Measurements from ENCODE around the gene RAB15. TPM values are rescaled to one million over a fixed set of nuclear protein-coding genes. Genes with fewer than 3 reads are reported as not detected.

Gene RAB15
- total and polyA plus RNA-seq, 2 donors (not counting 1 experiment from before 2014, with no cell fraction given), result 2.2 to 3.6 TPM

DNA sequence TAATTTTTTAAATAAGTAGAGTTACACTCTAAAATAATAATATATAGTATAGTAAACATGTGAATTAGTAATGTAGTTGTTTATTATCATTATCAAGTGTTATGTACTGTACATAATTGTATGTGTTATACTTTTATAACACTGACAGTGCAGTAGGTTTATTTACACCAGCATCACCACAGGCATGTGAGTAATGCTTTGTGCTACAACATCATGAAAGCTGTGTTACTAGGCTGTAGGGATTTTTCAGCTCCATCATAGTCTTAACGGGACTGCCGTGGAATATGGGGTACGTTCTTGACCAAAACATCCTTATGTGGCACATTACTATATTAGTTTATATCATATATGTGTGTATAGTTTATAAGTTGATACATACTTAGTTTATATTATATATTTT lies 23.2 kb upstream of the RAB15 start:
- H3K4me1 ChIP-seq (ENCODE audit: control insufficient read depth, extremely low read depth, insufficient read depth, low read length), result no peaks in the 10 kb centered on the region
- H3K27ac ChIP-seq (ENCODE audit: insufficient read depth, low read length), result no peak overlapping the region
- no peak overlapping the region for H3K9ac ChIP-seq (ENCODE audit: insufficient read depth, low read length)
- H3K4me3 ChIP-seq (replicated peaks in 1 of 4; ENCODE audit: control extremely low read depth in 1 of 4, insufficient read depth in 1 of 4, low read depth in 3 of 4, low read length in 4 of 4), result no peak overlapping the region
- no peaks in the 10 kb centered on the region for H3K9me3 ChIP-seq (ENCODE audit: control insufficient read depth, insufficient read depth, low read depth, low read length)
- H3K36me3 ChIP-seq (ENCODE audit: control insufficient read depth, insufficient read depth, low read length), result no peaks in the 10 kb centered on the region
- no peaks in the 10 kb centered on the region for H3K79me2 ChIP-seq (ENCODE audit: control insufficient read depth, insufficient read depth, low read length)
- no peak for TF ChIP-seq EZH2 (IDR thresholded peaks at IDR 0.05; ENCODE audit: low read length, missing control alignments)
- TF ChIP-seq, protein P1, sequence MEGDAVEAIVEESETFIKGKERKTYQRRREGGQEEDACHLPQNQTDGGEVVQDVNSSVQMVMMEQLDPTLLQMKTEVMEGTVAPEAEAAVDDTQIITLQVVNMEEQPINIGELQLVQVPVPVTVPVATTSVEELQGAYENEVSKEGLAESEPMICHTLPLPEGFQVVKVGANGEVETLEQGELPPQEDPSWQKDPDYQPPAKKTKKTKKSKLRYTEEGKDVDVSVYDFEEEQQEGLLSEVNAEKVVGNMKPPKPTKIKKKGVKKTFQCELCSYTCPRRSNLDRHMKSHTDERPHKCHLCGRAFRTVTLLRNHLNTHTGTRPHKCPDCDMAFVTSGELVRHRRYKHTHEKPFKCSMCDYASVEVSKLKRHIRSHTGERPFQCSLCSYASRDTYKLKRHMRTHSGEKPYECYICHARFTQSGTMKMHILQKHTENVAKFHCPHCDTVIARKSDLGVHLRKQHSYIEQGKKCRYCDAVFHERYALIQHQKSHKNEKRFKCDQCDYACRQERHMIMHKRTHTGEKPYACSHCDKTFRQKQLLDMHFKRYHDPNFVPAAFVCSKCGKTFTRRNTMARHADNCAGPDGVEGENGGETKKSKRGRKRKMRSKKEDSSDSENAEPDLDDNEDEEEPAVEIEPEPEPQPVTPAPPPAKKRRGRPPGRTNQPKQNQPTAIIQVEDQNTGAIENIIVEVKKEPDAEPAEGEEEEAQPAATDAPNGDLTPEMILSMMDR (conservative IDR thresholded peaks at IDR 0.05 in 1 of 2, IDR thresholded peaks at IDR 0.05 in 1 of 2; ENCODE audit: low read depth in 1 of 2, low read length in 2 of 2), result no peak
- no peaks in the 10 kb centered on the region for H3K27me3 ChIP-seq (ENCODE audit: control insufficient read depth, insufficient read depth, low read length)
- peak in 1 of 2 donors; percentile 23 for DNase-seq (ENCODE audit: low read depth in 2 of 2)
- H2AFZ ChIP-seq (ENCODE audit: low read length), result no peak overlapping the region
- H4K20me1 ChIP-seq (ENCODE audit: control insufficient read depth, extremely low read depth, insufficient read depth, low read length), result no peaks in the 10 kb centered on the region
- H3K4me2 ChIP-seq (ENCODE audit: extremely low read depth, insufficient read depth, low read length), result no peak overlapping the region

DNA sequence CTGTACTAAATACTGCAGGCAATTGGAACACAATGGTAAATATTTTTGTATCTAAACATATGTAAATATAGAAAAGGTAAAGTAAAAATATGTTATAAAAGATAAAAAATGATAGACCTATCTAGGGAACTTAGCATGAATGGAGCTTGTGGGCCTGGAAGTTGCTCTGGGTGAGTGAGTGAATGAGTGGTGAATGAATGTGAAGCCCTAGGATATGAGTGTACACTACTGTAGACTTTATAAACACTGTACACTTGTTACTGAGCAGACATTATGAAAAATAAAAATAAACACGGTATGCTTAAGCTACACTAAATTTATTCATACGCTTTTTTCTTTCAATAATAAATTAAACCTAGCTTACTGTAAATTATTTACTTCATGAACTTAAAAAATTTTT lies 22.4 kb upstream of the RAB15 start:
- H3K9me3 ChIP-seq (ENCODE audit: control insufficient read depth, insufficient read depth, low read depth, low read length), result no peaks in the 10 kb centered on the region
- no peak overlapping the region for H2AFZ ChIP-seq (ENCODE audit: low read length)
- no peak overlapping the region for H3K4me2 ChIP-seq (ENCODE audit: extremely low read depth, insufficient read depth, low read length)
- no peaks in the 10 kb centered on the region for H3K79me2 ChIP-seq (ENCODE audit: control insufficient read depth, insufficient read depth, low read length)
- no peaks in the 10 kb centered on the region for H3K27me3 ChIP-seq (ENCODE audit: control insufficient read depth, insufficient read depth, low read length)
- no peaks in the 10 kb centered on the region for H3K36me3 ChIP-seq (ENCODE audit: control insufficient read depth, insufficient read depth, low read length)
- no peaks in the 10 kb centered on the region for H3K4me1 ChIP-seq (ENCODE audit: control insufficient read depth, extremely low read depth, insufficient read depth, low read length)
- H3K27ac ChIP-seq (ENCODE audit: insufficient read depth, low read length), result no peak overlapping the region
- DNase-seq (ENCODE audit: low read depth in 2 of 2), result no peak
- H3K4me3 ChIP-seq (replicated peaks in 1 of 4; ENCODE audit: control extremely low read depth in 1 of 4, insufficient read depth in 1 of 4, low read depth in 3 of 4, low read length in 4 of 4), result no peak overlapping the region
- H3K9ac ChIP-seq (ENCODE audit: insufficient read depth, low read length), result no peak overlapping the region
- TF ChIP-seq EZH2 (IDR thresholded peaks at IDR 0.05; ENCODE audit: low read length, missing control alignments), result no peak
- TF ChIP-seq, protein P1 (conservative IDR thresholded peaks at IDR 0.05 in 1 of 2, IDR thresholded peaks at IDR 0.05 in 1 of 2; ENCODE audit: low read depth in 1 of 2, low read length in 2 of 2), result no peak
- H4K20me1 ChIP-seq (ENCODE audit: control insufficient read depth, extremely low read depth, insufficient read depth, low read length), result no peaks in the 10 kb centered on the region

- Histone ChIP-seq H2AFZ (ENCODE audit: low read length) (no peak overlapping the region), H3K4me3 (replicated peaks in 1 of 4; ENCODE audit: control extremely low read depth in 1 of 4, insufficient read depth in 1 of 4, low read depth in 3 of 4, low read length in 4 of 4) (no peak overlapping the region), H3K79me2 (ENCODE audit: control insufficient read depth, insufficient read depth, low read length) (no peaks in the 10 kb centered on the region), H3K4me1 (ENCODE audit: control insufficient read depth, extremely low read depth, insufficient read depth, low read length) (no peaks in the 10 kb centered on the region), H3K36me3 (ENCODE audit: control insufficient read depth, insufficient read depth, low read length) (no peaks in the 10 kb centered on the region), H3K27me3 (ENCODE audit: control insufficient read depth, insufficient read depth, low read length) (no peaks in the 10 kb centered on the region), H3K27ac (ENCODE audit: insufficient read depth, low read length) (no peak overlapping the region), H3K4me2 (ENCODE audit: extremely low read depth, insufficient read depth, low read length) (no peak overlapping the region), H3K9ac (ENCODE audit: insufficient read depth, low read length) (no peak overlapping the region), H4K20me1 (ENCODE audit: control insufficient read depth, extremely low read depth, insufficient read depth, low read length) (no peaks in the 10 kb centered on the region), H3K9me3 (ENCODE audit: control insufficient read depth, insufficient read depth, low read depth, low read length) (no peaks in the 10 kb centered on the region)
- TF ChIP-seq EZH2 (IDR thresholded peaks at IDR 0.05; ENCODE audit: low read length, missing control alignments), result no peak
- TF ChIP-seq, protein P1 (conservative IDR thresholded peaks at IDR 0.05 in 1 of 2, IDR thresholded peaks at IDR 0.05 in 1 of 2; ENCODE audit: low read depth in 1 of 2, low read length in 2 of 2), result no peak
- no peak for DNase-seq (ENCODE audit: low read depth in 2 of 2)
Observed at GRCh38 chr14:64993266-64993930, 21.3 kb upstream of the RAB15 start.
